BJ (cell line): ENCODE measurements around the gene UPK2. TPM values are rescaled to one million over a fixed set of nuclear protein-coding genes. Genes with fewer than 3 reads are reported as not detected.

ENCODE experiments used
- CTCF ChIA-PET: fragments of 350-600 bp; formaldehyde crosslinking; extraction: SDS; loops from one replicate; lab custom pipeline; 2021; ENCODE audit warnings: antibody characterized with exemption, inconsistent platforms; lab: Yijun Ruan, JAX
- POLR2A ChIA-PET: fragments of 300-600 bp; sonication (Branson Sonifier 250); formaldehyde crosslinking; extraction: SDS; loops from one replicate; lab custom pipeline; 2021; ENCODE audit warnings: antibody characterized with exemption; lab: Charles Lee
- DNase-seq: peaks from one replicate; pipeline ENCODE4 v3.0.0-alpha.2; 2011; ENCODE audit warnings: low read depth
- H3K27me3 ChIP-seq: 2 replicates; pipeline ENCODE4 v1.6.0; 2011; ENCODE audit warnings: low read length; ENCODE audit not compliant: control insufficient read depth, insufficient read depth
- H3K36me3 ChIP-seq: 2 replicates; pipeline ENCODE4 v1.5.1; 2011; ENCODE audit warnings: low read length; ENCODE audit not compliant: control insufficient read depth, insufficient read depth
- H3K4me3 ChIP-seq: 2 replicates; pipeline ENCODE4 v1.5.1; 2011; ENCODE audit warnings: low read depth, mild to moderate bottlenecking, control low read depth, low read length
- CTCF ChIP-seq: IDR thresholded peaks from 2 replicates; pipeline ENCODE4 v1.5.1; 2011; ENCODE audit warnings: low read depth, mild to moderate bottlenecking, control low read depth, inconsistent platforms, low read length, moderate library complexity; ENCODE audit not compliant: insufficient read depth
- polyA plus RNA-seq: library from polyadenylated mRNA; depleted of rRNA; stranded (reverse); fragments of >200 nt; gene quantifications from 2 replicates; pipeline ENCODE4 v1.2.3, GENCODE V29; 2011

UPK2 gene
- polyA plus RNA-seq, 1 experiment: 0.20 TPM

DNA sequence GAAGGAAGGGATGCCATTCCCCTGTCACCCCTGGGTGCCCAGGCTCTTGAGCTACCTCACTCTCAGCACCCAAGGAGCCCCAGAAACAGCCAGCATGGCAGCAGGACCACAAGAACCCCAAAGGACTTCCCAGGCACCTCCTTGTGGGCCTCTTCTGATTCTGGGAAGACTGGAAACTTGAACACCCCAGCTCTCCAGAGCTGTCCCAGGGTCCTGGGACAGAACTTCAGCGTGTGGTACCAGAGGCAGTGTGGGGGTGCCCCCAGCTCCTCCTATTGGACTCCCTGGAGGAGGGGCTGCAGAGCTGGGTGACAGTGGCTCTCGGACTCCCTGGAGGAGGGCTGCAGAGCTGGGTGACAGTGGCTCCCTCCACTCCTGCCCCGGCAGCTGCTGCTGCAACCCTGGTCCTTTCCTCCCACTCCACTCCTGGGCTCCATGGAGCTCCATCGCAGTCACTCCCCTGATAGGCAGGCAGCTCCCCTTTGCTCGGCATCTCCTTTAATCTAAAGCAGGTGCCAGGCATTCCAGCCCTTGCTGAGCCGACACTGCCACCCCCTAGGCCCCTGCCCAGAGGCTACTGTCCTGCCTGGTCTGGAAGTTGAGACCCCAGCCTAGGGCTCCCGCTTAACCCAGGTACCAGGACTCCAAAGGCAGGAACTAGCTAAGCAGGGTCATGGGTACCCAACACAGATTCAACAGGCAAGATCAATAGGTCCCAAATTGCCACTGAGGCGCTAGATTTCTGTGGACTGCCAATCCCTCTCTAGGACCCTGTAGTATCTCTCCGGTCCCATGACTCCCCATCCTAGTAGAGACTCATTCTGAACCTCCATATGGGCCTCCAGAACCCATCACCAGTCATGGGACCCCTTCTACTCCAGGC is 33.1 kb upstream of the UPK2 start:
- CTCF ChIA-PET: interaction anchor here (0.6 to 2.3 kb wide), 4 partner anchors 8 to 233 kb away, joined by 3 to 12 read pairs (median 7); partner anchors contain the start of gene DDX6
- Histone ChIP-seq H3K4me3 (peak overlapping the region; percentile 99), H3K36me3 (0 out of 2 replicates have a peak, but pooled peaks cover 2% of the 10 kb centered on the region), H3K27me3 (no peaks in the 10 kb centered on the region)
- POLR2A ChIA-PET: interaction anchor here (0.5 to 1.0 kb wide), 4 partner anchors 31 to 488 kb away, joined by 3 to 11 read pairs (median 4); no protein-coding TSS in a partner anchor
- TF ChIP-seq CTCF: no peak
- no peak for DNase-seq

GRCh38 chr11:118923721-118924587 is 32.1 kb upstream of the UPK2 start:
- Histone ChIP-seq H3K36me3 (0 out of 2 replicates have a peak, but pooled peaks cover 2% of the 10 kb centered on the region), H3K27me3 (no peaks in the 10 kb centered on the region), H3K4me3 (peak overlapping the region; percentile 99)
- no peak for TF ChIP-seq CTCF
- CTCF ChIA-PET: interaction anchor here (1.8 to 2.4 kb wide), 4 partner anchors 7 to 234 kb away, joined by 6 to 12 read pairs (median 9); no protein-coding TSS in a partner anchor
- no peak for DNase-seq
- POLR2A ChIA-PET: no interaction called here

DNA sequence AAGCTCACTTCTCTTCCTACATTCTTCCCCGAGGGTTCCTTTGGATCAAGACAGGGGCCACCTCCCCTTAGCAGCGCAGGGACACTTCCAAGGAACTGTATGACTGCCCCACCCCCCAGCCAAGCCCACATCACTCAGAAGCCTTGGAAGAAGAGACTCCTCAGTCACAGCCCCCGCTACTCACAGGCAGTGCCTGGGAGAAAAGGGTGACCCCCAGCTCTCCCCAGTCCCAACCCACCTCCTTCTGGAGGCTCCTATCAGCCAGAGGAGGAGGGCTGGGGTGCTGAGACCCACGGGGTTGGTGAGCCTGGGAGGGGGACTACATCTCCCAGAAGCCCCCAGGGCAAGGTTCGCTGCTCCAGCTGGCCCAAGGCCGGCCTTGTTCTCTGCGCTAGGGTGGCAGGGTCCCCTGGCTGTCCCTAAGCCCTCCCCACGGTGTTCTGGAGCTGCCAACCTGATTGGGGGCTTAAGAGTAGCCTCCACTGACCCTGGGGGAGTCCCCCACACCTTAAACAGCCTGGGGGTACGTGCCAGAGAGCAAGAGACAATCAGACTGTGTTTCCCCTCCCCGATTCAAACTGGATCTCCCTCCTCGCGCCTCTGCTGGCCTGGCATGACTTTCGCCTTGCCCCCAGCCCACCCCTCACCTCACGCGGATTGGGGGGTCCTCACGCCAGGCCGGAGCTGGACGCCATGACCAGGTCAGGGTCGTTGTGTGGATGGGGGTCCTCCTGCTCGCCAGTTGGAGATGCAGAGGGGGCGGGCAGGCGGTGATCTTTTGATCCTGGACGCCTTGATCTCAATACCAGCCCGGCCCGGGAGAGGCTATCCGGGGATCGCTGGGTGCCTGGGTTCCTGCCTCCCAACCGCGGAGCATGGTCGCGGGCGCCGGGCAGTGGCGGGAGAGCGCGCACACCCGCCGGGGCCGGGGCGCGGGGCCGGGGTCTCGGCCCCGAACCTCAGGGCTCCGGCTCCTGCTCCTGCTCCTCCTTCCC is 31.2 kb upstream of the UPK2 start:
- H3K36me3 ChIP-seq: 0 out of 2 replicates have a peak, but pooled peaks cover 2% of the 10 kb centered on the region
- POLR2A ChIA-PET: no interaction called here
- TF ChIP-seq CTCF: no peak
- H3K4me3 ChIP-seq: peak overlapping the region; percentile 99
- DNase-seq: no peak
- CTCF ChIA-PET: interaction anchor here (0.6 to 2.4 kb wide), 14 partner anchors 9 to 277 kb away, joined by 3 to 11 read pairs (median 4); partner anchors contain the start of genes DDX6 and UPK2
- H3K27me3 ChIP-seq: no peaks in the 10 kb centered on the region

DNA sequence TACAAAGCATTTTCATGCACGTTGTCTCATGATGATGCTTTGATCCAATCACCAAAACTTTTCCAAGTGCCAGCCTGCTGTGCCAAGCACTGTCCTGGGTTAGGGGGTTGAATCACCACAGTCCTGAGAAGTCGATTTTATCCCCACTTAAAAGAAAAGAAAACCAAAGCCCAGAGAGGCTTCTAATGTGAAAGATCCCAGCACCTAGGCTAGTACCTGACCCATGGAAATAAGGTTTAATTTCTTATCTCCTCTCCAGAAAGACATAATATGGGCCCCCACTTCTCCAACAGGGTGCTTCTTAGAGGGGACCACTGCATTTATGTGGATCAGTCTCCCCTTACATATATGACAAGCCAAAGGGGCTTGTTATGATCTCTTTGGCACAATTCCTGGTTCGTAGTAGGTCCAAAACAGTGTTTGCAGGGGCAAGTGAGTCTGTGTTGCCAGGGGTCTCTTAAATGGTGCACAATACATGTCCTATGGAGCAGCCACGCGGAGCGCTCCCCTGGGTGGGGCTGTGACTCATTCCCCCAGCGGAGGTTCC is 28.5 kb upstream of the UPK2 start:
- no peak for TF ChIP-seq CTCF
- ChIA-PET POLR2A (no interaction called here), CTCF (interaction anchor here (0.6 to 6.1 kb wide), 31 partner anchors 8 to 333 kb away, joined by 3 to 108 read pairs (median 4); partner anchors contain the start of genes CXCR5 and DDX6)
- Histone ChIP-seq H3K27me3 (no peaks in the 10 kb centered on the region), H3K36me3 (0 out of 2 replicates have a peak, but pooled peaks cover under 1% of the 10 kb centered on the region), H3K4me3 (no peak overlapping the region; the same call in 1 of the 2 replicates)
- DNase-seq: no peak
